ENCODE measurements around the gene DDX5.

- TF ChIP-seq CTCF (IDR thresholded peaks at IDR 0.05) = no peak
- TF ChIP-seq POLR2A (IDR thresholded peaks at IDR 0.05) = no peak
These were observed 45.4 kb upstream of the DDX5 start for GRCh38 chr17:64551461-64551860.

Measured in Peyer's patch (tissue), 4 donors.